Effector memory CD4-positive, alpha-beta T cell (primary cell): ENCODE results near the gene TBC1D25.
A peak's percentile ranks its signal among the peaks of the same experiment; 100 is the strongest.
"Not testable (repeated sequence)": the region's sequence is repeated elsewhere in the genome, so short reads cannot be mapped to it uniquely, and the experiment has no call there.

ENCODE experiments used
- DNase-seq, 3 donors: peaks; one replicate each; pipeline ENCODE4 v3.0.0-alpha.2; 2020
- H3K27ac ChIP-seq: 2 replicates; pipeline ENCODE4 v1.7.0; 2013; ENCODE audit warnings: mild to moderate bottlenecking, low read length, moderate library complexity; ENCODE audit not compliant: insufficient read depth, poor library complexity, severe bottlenecking
- H3K27me3 ChIP-seq: replicated peaks from 2 replicates; pipeline ENCODE4 v1.7.0; 2013; ENCODE audit warnings: mild to moderate bottlenecking, low read length; ENCODE audit not compliant: insufficient read depth, control insufficient read depth, poor library complexity, severe bottlenecking
- H3K36me3 ChIP-seq: 2 replicates; pipeline ENCODE4 v1.7.0; 2013; ENCODE audit warnings: mild to moderate bottlenecking, low read length, moderate library complexity; ENCODE audit not compliant: control insufficient read depth, insufficient read depth
- H3K4me1 ChIP-seq: 2 replicates; pipeline ENCODE4 v1.7.0; 2013; ENCODE audit warnings: low read length, mild to moderate bottlenecking; ENCODE audit not compliant: control insufficient read depth, insufficient read depth, poor library complexity, severe bottlenecking
- H3K4me3 ChIP-seq: 2 replicates; pipeline ENCODE4 v1.7.0; 2013; ENCODE audit warnings: low read length, low read depth, mild to moderate bottlenecking; ENCODE audit not compliant: insufficient read depth, poor library complexity, severe bottlenecking
- H3K9me3 ChIP-seq: 2 replicates; pipeline ENCODE4 v1.7.0; 2013; ENCODE audit warnings: mild to moderate bottlenecking, low read length, moderate library complexity; ENCODE audit not compliant: control insufficient read depth

TBC1D25 gene

DNA sequence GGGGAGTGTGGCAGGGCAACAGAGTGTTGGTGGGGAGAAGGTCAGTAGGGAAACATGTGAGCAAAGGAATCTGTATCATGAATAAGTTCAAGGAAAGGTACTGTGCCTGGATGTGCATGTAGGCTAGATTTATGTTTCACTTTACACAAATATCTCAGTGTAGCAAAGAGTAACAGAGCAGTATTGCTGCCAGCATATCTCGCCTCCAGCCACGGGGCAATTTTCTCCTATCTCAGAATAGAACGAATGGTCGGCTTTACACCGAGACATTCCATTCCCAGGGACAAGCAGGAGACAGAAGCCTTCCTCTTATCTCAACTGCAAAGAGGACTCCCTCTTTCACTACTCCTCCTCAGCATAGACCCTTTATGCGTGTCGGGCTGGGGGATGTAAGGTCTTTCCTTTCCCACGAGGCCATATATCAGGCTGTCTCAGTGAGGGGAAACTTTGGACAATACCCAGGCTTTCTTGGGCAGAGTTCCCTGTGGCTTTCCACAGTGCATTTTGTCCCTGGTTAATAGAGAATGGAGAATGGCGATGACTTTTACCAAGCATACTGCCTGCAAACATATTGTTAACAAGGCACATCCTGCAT is 16.3 kb downstream of the TBC1D25 start:
- H3K9me3 ChIP-seq, DNase-seq, H3K4me1 ChIP-seq, H3K4me3 ChIP-seq, H3K36me3 ChIP-seq, H3K27me3 ChIP-seq, H3K27ac ChIP-seq: not testable (repeated sequence)

GRCh38 chrX:48558271-48558670 is 18.8 kb downstream of the TBC1D25 start:
- Histone ChIP-seq H3K27me3 (no peaks in the 10 kb centered on the region), H3K9me3 (no peaks in the 10 kb centered on the region), H3K27ac (no peak overlapping the region), H3K4me3 (no peak overlapping the region), H3K4me1 (no peaks in the 10 kb centered on the region), H3K36me3 (peaks cover 7% of the 10 kb centered on the region)
- no peak for DNase-seq

DNA sequence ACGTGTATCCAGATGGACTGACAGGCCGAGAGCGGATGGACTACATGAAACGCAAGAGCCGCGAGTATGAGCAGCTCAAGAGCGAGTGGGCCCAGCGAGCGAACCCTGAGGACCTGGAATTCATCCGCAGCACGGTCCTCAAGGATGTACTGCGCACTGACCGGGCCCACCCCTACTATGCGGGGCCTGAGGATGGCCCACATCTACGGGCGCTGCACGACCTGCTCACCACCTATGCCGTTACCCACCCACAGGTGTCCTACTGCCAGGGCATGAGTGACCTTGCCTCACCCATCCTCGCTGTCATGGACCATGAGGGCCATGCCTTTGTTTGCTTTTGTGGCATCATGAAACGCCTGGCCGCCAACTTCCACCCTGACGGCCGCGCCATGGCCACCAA is 20.1 kb downstream of the TBC1D25 start:
- DNase-seq: no peak
- no peaks in the 10 kb centered on the region for H3K9me3 ChIP-seq
- H3K4me1 ChIP-seq: no peaks in the 10 kb centered on the region
- H3K27me3 ChIP-seq: no peaks in the 10 kb centered on the region
- peaks cover 7% of the 10 kb centered on the region for H3K36me3 ChIP-seq
- H3K27ac ChIP-seq: no peak overlapping the region
- no peak overlapping the region for H3K4me3 ChIP-seq

DNA sequence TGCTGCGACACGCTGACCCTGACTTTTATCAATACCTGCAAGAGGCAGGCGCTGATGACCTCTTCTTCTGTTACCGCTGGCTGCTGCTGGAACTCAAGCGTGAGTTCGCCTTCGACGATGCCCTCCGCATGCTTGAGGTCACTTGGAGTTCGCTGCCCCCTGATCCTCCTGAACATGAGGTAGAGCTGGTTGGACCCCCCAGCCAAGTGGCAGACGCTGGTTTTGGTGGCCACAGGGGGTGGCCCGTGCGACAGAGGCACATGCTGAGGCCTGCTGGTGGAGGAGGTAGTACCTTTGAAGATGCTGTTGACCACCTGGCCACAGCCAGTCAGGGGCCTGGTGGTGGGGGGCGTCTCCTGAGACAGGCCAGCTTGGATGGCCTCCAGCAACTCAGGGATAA is 20.5 kb downstream of the TBC1D25 start:
- DNase-seq: no peak
- H3K36me3 ChIP-seq: peaks cover 7% of the 10 kb centered on the region
- H3K4me3 ChIP-seq: no peak overlapping the region
- H3K9me3 ChIP-seq: no peaks in the 10 kb centered on the region
- H3K27me3 ChIP-seq: no peaks in the 10 kb centered on the region
- H3K4me1 ChIP-seq: no peaks in the 10 kb centered on the region
- H3K27ac ChIP-seq: no peak overlapping the region

DNA sequence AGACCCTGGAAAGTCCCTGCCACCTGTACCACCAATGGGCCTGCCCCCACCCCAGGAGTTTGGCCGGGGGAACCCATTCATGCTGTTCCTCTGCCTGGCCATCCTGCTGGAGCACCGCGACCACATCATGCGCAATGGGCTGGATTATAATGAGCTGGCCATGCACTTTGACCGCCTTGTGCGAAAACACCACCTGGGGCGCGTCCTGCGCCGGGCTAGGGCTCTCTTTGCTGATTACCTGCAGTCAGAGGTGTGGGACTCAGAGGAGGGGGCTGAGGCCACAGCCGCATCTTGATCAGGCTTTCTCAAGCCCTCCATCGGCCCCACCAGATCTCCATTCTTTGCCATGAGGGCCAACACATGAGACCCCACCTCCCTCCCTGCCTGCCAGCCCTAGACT is 21.2 kb downstream of the TBC1D25 start:
- no peaks in the 10 kb centered on the region for H3K27me3 ChIP-seq
- H3K4me1 ChIP-seq: no peaks in the 10 kb centered on the region
- no peak overlapping the region for H3K4me3 ChIP-seq
- H3K9me3 ChIP-seq: no peaks in the 10 kb centered on the region
- H3K27ac ChIP-seq: no peak overlapping the region
- H3K36me3 ChIP-seq: peaks cover 7% of the 10 kb centered on the region
- no peak for DNase-seq

DNA sequence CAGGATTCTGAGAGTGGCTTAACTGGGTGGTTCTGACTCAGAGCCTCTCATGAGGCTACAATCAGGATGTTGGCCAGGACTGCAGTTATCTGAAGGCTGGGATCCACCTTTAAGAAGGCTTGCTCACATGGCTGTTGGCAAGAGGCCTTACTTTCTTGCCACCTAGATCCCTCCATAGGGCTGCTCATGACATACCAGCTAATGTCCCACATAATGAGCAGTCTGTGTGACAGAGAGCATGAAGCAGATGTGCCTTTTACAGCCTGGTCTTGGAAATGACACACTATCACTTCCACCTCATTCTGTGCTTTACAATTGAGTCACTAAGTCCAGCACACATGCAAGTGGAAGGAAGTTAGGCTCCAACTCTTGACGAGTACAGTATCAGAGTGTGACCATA is 30.4 kb downstream of the TBC1D25 start:
- Histone ChIP-seq H3K27ac (no peak overlapping the region), H3K27me3 (no peaks in the 10 kb centered on the region), H3K36me3 (no peaks in the 10 kb centered on the region), H3K9me3 (no peaks in the 10 kb centered on the region), H3K4me1 (peaks cover 2% of the 10 kb centered on the region), H3K4me3 (no peak overlapping the region)
- no peak for DNase-seq

DNA sequence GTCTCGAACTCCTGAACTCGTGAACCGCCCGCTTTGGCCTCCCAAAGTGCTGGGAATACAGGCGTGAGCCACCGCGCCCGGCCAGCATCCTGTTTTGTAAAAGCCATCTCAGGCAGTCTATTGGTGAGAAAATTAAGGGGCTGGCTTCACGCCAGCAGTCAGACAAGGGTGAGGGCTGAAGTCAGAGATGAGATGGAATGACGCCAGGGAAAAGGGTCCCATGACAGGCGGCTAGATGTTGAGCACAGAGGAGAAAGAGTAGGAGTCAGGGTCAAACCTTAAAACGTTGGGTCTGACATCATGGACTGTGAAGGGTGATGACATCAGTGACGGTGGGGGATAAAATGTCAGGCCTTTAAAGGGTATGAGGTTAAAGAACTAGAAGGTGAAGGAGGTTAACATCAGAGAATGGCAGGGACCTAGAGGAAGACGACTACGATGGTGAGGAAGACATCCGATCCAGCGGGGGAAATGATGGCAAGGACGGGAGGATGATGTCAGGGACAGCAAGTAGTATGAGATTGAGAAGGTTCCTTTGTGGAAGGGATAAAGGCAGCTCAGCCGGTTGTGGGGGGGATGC is 34.3 kb downstream of the TBC1D25 start:
- Histone ChIP-seq H3K27ac (peak overlapping the region; percentile 99), H3K27me3 (no peaks in the 10 kb centered on the region), H3K4me3 (no peak overlapping the region), H3K9me3 (no peaks in the 10 kb centered on the region), H3K36me3 (peaks cover 22% of the 10 kb centered on the region), H3K4me1 (peaks cover 15% of the 10 kb centered on the region)
- DNase-seq: peak in 1 of 3 donors; percentile 9

- peak within 1 kb of the TSS; percentile 99 for H3K27ac ChIP-seq
- peak; percentile 86 to 89 (median 88) for DNase-seq
Measured at GRCh38 chrX:48574270-48575266, 35.1 kb downstream of the TBC1D25 start, which contains the start of gene RBM3. RBM3 (plus strand) TSS chrX:48574484; CDS start chrX:48575181, 697 bp downstream.

DNA sequence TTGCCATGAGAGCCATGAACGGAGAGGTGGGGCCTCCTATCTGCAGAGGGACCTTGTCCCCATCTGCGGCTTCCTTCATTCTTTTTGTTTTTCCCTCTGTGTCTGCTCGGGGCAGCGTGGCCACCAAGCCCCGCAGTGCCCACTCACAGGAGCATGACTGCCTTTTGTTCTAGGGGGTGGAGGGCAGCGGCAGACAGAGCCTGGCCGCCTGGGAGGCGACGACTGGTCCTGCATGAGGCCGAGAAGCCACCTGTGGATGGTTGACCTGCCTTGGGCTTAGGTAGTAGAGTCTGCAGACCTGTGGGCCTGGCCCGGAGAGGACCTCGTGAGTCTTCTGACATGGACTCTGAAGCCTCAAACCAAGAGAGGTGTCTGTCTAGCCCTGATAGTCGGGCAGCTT is 36.1 kb downstream of the TBC1D25 start:
- Histone ChIP-seq H3K4me1 (peaks cover 15% of the 10 kb centered on the region), H3K36me3 (peaks cover 22% of the 10 kb centered on the region), H3K4me3 (peak overlapping the region; percentile 91), H3K27ac (peak overlapping the region; percentile 99), H3K27me3 (no peaks in the 10 kb centered on the region), H3K9me3 (no peaks in the 10 kb centered on the region)
- no peak for DNase-seq

More at GRCh38 chrX:48574270-48575266, 35.1 kb downstream of the TBC1D25 start, which contains the start of gene RBM3:
- Histone ChIP-seq H3K4me3 (peak within 1 kb of the TSS; percentile 91), H3K27me3 (no peaks in the 10 kb centered on the region), H3K9me3 (no peaks in the 10 kb centered on the region), H3K36me3 (peaks cover 22% of the 10 kb centered on the region), H3K4me1 (peaks cover 15% of the 10 kb centered on the region)

DNA sequence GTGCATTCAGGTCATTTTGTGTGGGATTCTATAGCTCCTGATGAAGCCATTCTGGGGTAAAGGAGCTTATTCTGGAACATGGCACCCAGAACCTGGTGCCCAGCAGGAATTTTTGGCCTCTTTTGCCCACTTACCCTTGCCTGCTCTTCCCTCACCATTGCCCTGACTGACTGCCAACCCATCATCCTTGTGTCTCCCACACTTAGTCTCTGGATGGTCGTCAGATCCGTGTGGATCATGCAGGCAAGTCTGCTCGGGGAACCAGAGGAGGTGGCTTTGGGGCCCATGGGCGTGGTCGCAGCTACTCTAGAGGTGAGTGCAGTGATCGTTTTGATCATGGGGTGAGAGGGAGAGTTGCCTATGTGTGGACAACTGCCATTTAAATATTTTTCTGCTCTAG is 36.6 kb downstream of the TBC1D25 start:
- peaks cover 22% of the 10 kb centered on the region for H3K36me3 ChIP-seq
- no peak for DNase-seq
- H3K9me3 ChIP-seq: no peaks in the 10 kb centered on the region
- no peak overlapping the region for H3K27ac ChIP-seq
- peaks cover 15% of the 10 kb centered on the region for H3K4me1 ChIP-seq
- H3K27me3 ChIP-seq: no peaks in the 10 kb centered on the region
- H3K4me3 ChIP-seq: no peak overlapping the region
